HG03135 (cell line): Measurements from ENCODE around the gene LRP2BP.
A peak's percentile ranks its signal among the peaks of the same experiment; 100 is the strongest.

Source experiments
- ATAC-seq: cut with Tn5 transposase; IDR thresholded peaks from one replicate; pipeline ENCODE4 v1.9.1; 2021; ENCODE audit warnings: mild to moderate bottlenecking, moderate library complexity; ENCODE audit not compliant: unreplicated experiment

The LRP2BP gene

GRCh38 chr4:185395956-185396723 is 416 bp upstream of the LRP2BP start:
- peak; percentile 78 for ATAC-seq

GRCh38 chr4:185394568-185395237 is 1.0 kb downstream of the LRP2BP start:
- ATAC-seq, result no peak

GRCh38 chr4:185392156-185392555 is 3.6 kb downstream of the LRP2BP start:
- ATAC-seq, result no peak

GRCh38 chr4:185390941-185391340 is 4.8 kb downstream of the LRP2BP start:
- ATAC-seq, result no peak

- ATAC-seq, result no peak
These were observed 7.8 kb downstream of the LRP2BP start for GRCh38 chr4:185387957-185388356.

- ATAC-seq, result no peak
These were observed 10.8 kb downstream of the LRP2BP start for GRCh38 chr4:185384930-185385331.

- ATAC-seq, result no peak
These were observed 11.7 kb downstream of the LRP2BP start for GRCh38 chr4:185384061-185384460.

GRCh38 chr4:185383451-185383850 is 12.3 kb downstream of the LRP2BP start:
- ATAC-seq, result no peak

- ATAC-seq, result no peak
These were observed 13.0 kb downstream of the LRP2BP start for GRCh38 chr4:185382754-185383153.

- no peak for ATAC-seq
These were observed 14.2 kb downstream of the LRP2BP start for GRCh38 chr4:185381288-185382196.

- ATAC-seq, result no peak
These were observed 15.4 kb downstream of the LRP2BP start for GRCh38 chr4:185380320-185380719.

GRCh38 chr4:185379326-185380295 is 16.1 kb downstream of the LRP2BP start:
- ATAC-seq, result no peak

- ATAC-seq, result no peak
These were observed 17.5 kb downstream of the LRP2BP start for GRCh38 chr4:185378264-185378663.

GRCh38 chr4:185374573-185374972 is 21.2 kb downstream of the LRP2BP start:
- no peak for ATAC-seq

- no peak for ATAC-seq
These were observed 21.7 kb downstream of the LRP2BP start for GRCh38 chr4:185374027-185374426.

- no peak for ATAC-seq
These were observed 24.0 kb downstream of the LRP2BP start for GRCh38 chr4:185371702-185372101.

- no peak for ATAC-seq
These were observed 25.3 kb downstream of the LRP2BP start for GRCh38 chr4:185370268-185370949.

GRCh38 chr4:185369731-185370130 is 26.0 kb downstream of the LRP2BP start:
- no peak for ATAC-seq

- no peak for ATAC-seq
These were observed 30.8 kb downstream of the LRP2BP start for GRCh38 chr4:185364886-185365285.

GRCh38 chr4:185363251-185363650 is 32.5 kb downstream of the LRP2BP start:
- ATAC-seq, result no peak
